OCI-LY7 (cell line): ENCODE data around the gene CHD9NB. TPM values are rescaled to one million over a fixed set of nuclear protein-coding genes. Genes with fewer than 3 reads are reported as not detected.

ENCODE experiments used
- BruUV-seq: library from RNA; stranded (reverse); fragments of 400-500 nt; replicated peaks from 2 replicates; lab custom pipeline; 2021; lab: Mats Ljungman, UMichigan
- CTCF ChIA-PET: fragments of 300-600 bp; sonication (Branson Sonifier 250); formaldehyde crosslinking; loops from one replicate; lab custom pipeline; 2022; ENCODE audit warnings: antibody characterized with exemption; ENCODE audit not compliant: unreplicated experiment; lab: Charles Lee
- POLR2A ChIA-PET: fragments of 300-600 bp; sonication (Branson Sonifier 250); formaldehyde crosslinking; loops from one replicate; lab custom pipeline; 2022; ENCODE audit warnings: antibody characterized with exemption; lab: Charles Lee
- DNase-seq: peaks from one replicate; pipeline ENCODE4 v3.0.0-alpha.2; 2015; ENCODE audit warnings: low spot score
- H2AFZ ChIP-seq: fragments of 200-600 bp; sonication (generic), shearing (Covaris generic); 2 replicates; pipeline ENCODE4 v1.6.1; 2014; ENCODE audit warnings: mild to moderate bottlenecking, antibody characterized with exemption, low read length, moderate library complexity
- H3K27ac ChIP-seq: fragments of 200-600 bp; sonication (generic); 2 replicates; pipeline ENCODE4 v1.5.1; 2014; ENCODE audit warnings: mixed run types, low read depth, mild to moderate bottlenecking, moderate library complexity, low read length, inconsistent platforms; ENCODE audit not compliant: poor library complexity, severe bottlenecking
- H3K36me3 ChIP-seq: fragments of 200-600 bp; sonication (generic); 2 replicates; pipeline ENCODE4 v1.6.1; 2014; ENCODE audit warnings: mild to moderate bottlenecking, antibody characterized with exemption, low read length, moderate library complexity, mixed read lengths; ENCODE audit not compliant: insufficient read depth
- H3K4me1 ChIP-seq: fragments of 200-600 bp; sonication (generic); 2 replicates; pipeline ENCODE4 v1.5.1; 2014; ENCODE audit warnings: mild to moderate bottlenecking, low read length; ENCODE audit not compliant: insufficient read depth, poor library complexity, severe bottlenecking
- H3K4me2 ChIP-seq: fragments of 200-600 bp; sonication (generic); 2 replicates; pipeline ENCODE4 v1.6.1; 2014; ENCODE audit warnings: mild to moderate bottlenecking, low read length
- H3K4me3 ChIP-seq: fragments of 200-600 bp; sonication (generic); 2 replicates; pipeline ENCODE4 v1.5.1; 2014; ENCODE audit warnings: mild to moderate bottlenecking, low read depth, low read length; ENCODE audit not compliant: poor library complexity, severe bottlenecking
- H3K79me2 ChIP-seq: fragments of 200-600 bp; sonication (generic); 2 replicates; pipeline ENCODE4 v1.6.1; 2016; ENCODE audit warnings: low read depth, mild to moderate bottlenecking, low read length, moderate library complexity, mixed read lengths; ENCODE audit not compliant: insufficient read depth
- H3K9me2 ChIP-seq: fragments of 200-600 bp; sonication (generic); 2 replicates; pipeline ENCODE4 v1.6.1; 2016; ENCODE audit warnings: mild to moderate bottlenecking, low read length, mixed read lengths; ENCODE audit not compliant: insufficient read depth
- H3K9me3 ChIP-seq: fragments of 200-600 bp; sonication (generic); 2 replicates; pipeline ENCODE4 v1.6.1; 2014; ENCODE audit warnings: mild to moderate bottlenecking, mixed run types, low read length, mixed read lengths
- H4K20me1 ChIP-seq: fragments of 200-600 bp; sonication (generic); 2 replicates; pipeline ENCODE4 v1.6.1; 2014; ENCODE audit warnings: mild to moderate bottlenecking, antibody characterized with exemption, low read length, moderate library complexity, mixed read lengths; ENCODE audit not compliant: insufficient read depth
- CTCF ChIP-seq: fragments of 200-600 bp; sonication (generic); conservative IDR thresholded peaks from 2 replicates; pipeline ENCODE4 v1.5.1; 2014; ENCODE audit warnings: mild to moderate bottlenecking, antibody characterized with exemption, low read length, moderate library complexity, mixed read lengths
- EZH2phosphoT487 ChIP-seq: fragments of 200-600 bp; sonication (generic); IDR thresholded peaks from 2 replicates; pipeline ENCODE4 v1.6.1; 2018; ENCODE audit warnings: low read depth, borderline replicate concordance, mild to moderate bottlenecking, mixed run types, antibody characterized with exemption, low read length, moderate library complexity, mixed read lengths
- intact Hi-C: fragments of 100-400 bp; cut with micrococcal nuclease; formaldehyde crosslinking; loops from one replicate; pipeline ENCODE4 v1.10.0; 2022; ENCODE audit not compliant: unreplicated experiment
- total RNA-seq, 2 experiments: library from RNA; depleted of rRNA in 1 of 2; stranded (reverse); fragments of >200 nt in 1 of 2; shearing (Covaris generic) in 1 of 2; gene quantifications; 2 replicates each; pipeline ENCODE4 v1.2.3, GENCODE V29; 2014 to 2022

The CHD9NB gene
- total RNA-seq, 2 experiments from 2014 or later: not detected

- H3K4me1 ChIP-seq: peaks cover 26% of the 10 kb centered on the region
- H3K27ac ChIP-seq: no peak overlapping the region
- TF ChIP-seq CTCF (no peak), EZH2phosphoT487 (no peak)
- no peak for DNase-seq
- H3K79me2 ChIP-seq: peaks cover 45% of the 10 kb centered on the region
- H3K9me3 ChIP-seq: peaks cover 3% of the 10 kb centered on the region; the same call in 1 of the 2 replicates
- H3K4me3 ChIP-seq: no peak overlapping the region
- H3K9me2 ChIP-seq: no peaks in the 10 kb centered on the region
- POLR2A ChIA-PET: interaction anchor here (0.6 to 1.9 kb wide), 4 partner anchors 10 to 125 kb away, joined by 3 to 10 read pairs (median 4); no protein-coding TSS in a partner anchor
- intact Hi-C loops: no loop called here
- no peaks in the 10 kb centered on the region for H4K20me1 ChIP-seq
- CTCF ChIA-PET: no interaction called here
- no peak overlapping the region for H2AFZ ChIP-seq
- no TSS peak for BruUV-seq
- no peak overlapping the region for H3K4me2 ChIP-seq
- H3K36me3 ChIP-seq: peaks cover 46% of the 10 kb centered on the region
These were observed 29.1 kb upstream of the CHD9NB start for GRCh38 chr16:53081686-53082407.

DNA sequence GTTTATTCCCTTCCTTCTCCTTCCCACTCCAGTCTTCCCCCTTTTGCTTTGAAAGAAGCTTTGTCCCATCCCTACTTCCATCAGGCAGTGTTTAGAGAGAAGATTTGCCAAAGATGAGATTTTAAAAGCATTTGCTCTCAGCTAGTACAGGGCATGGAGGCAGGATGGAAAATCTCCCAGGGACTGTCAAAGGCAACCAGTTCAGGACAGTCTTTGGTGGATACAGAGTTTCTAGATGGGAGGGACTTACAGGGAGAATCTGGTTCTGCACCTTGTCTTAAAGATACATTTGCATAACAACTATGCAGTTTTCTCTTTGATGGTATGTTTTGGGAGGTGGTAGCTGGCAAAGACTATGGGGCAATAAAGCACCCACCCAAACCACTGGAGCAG, 28.3 kb upstream of the CHD9NB start:
- H3K4me2 ChIP-seq: no peak overlapping the region
- TF ChIP-seq EZH2phosphoT487 (no peak), CTCF (no peak)
- H3K4me3 ChIP-seq: no peak overlapping the region
- no peak for DNase-seq
- ChIA-PET POLR2A (interaction anchor here (0.7 to 0.9 kb wide), 3 partner anchors 12 to 25 kb away, joined by 3 read pairs; no protein-coding TSS in a partner anchor), CTCF (no interaction called here)
- H3K9me2 ChIP-seq: no peaks in the 10 kb centered on the region
- peaks cover 21% of the 10 kb centered on the region for H3K4me1 ChIP-seq
- no peak overlapping the region for H2AFZ ChIP-seq
- no peaks in the 10 kb centered on the region for H4K20me1 ChIP-seq
- H3K27ac ChIP-seq: no peak overlapping the region
- no TSS peak for BruUV-seq
- H3K9me3 ChIP-seq: peaks cover 3% of the 10 kb centered on the region; the same call in 1 of the 2 replicates
- intact Hi-C loops: no loop called here
- peaks cover 51% of the 10 kb centered on the region for H3K79me2 ChIP-seq
- peaks cover 50% of the 10 kb centered on the region for H3K36me3 ChIP-seq
